SK-N-DZ (cell line): Measurements from ENCODE around the gene HOXA6.
A peak's percentile ranks its signal among the peaks of the same experiment; 100 is the strongest.

ENCODE experiments used
- DNase-seq: peaks from one replicate; pipeline ENCODE4 v3.0.0-alpha.2; 2015; ENCODE audit warnings: low spot score

Gene HOXA6

DNA sequence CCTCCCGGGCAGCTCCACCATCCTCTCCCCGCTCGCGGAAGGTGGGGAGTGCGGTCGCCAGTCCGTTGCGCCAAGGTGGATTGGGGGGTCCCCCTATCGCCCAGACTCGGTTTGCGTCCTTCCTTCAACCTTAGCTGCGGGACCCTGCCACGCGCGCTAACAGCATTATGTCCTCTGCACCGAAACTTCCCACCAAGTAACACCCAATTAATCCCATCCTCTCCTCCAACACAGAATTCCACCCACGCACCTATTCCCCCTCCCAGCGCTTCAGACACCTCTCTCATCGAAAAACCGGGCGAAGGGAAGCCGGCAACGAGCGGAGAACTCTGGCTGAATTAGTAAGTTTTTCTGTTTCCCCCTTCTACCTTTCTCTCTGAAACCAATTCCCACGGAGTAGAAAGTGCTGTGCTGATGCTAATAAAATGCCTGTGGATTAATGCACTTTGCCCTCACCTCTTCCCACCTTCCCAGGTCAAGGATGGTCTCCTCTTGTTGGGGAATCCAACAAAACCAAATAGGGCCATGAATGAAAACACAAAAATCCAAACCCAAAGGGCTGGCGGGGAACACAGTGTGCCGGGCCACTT lies 3.9 kb upstream of the HOXA6 start:
- no peak for DNase-seq

GRCh38 chr7:27150568-27151340 lies 3.2 kb upstream of the HOXA6 start:
- peak; percentile 32 for DNase-seq

- no peak for DNase-seq
These were observed 2.4 kb upstream of the HOXA6 start for GRCh38 chr7:27149842-27150567.

DNA sequence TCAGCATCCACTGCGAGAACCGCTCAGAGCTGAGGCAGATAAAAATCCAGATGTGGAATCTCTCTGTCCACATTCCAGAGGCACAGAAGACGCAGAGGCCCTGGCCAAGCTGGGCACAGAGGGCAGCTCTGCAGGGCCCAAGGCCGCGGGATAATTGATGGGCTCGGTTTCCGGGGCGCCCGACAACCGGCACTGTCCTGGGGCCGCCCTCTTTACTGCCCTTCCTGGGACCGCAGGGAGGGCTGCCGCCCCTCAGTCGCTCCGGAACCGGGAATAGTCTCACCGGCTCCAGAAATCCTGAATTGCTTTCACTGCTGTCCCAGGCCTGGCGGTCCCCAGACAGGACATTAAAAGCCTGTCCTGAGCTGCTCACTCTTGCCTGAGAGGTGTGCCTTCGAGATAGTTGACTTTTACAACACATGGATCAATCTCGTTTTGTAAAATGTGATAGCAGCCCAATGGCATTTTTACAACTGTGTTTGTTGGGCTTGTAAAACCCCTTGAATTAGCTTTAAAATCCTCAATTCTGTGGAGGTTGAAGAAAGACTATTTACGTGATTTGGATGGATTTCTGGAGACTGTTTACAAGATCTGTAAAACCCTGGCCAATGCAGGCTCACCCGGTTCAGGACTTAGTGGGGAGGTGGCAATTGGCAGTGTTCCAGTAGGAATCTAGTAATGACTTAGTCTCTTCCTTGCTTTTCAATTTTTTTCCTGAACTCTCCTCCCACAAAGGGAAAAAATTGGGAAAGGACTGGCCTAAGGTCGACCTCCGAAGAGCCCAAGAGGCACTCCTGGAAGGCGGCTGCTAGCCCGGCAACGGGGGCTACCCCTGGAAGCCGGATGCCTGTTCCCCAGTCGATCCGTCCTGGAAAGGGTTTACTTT lies 1.4 kb upstream of the HOXA6 start:
- no peak for DNase-seq

- no peak for DNase-seq
These were observed 619 bp upstream of the HOXA6 start for GRCh38 chr7:27148031-27148755.

GRCh38 chr7:27146491-27147198 lies 929 bp downstream of the HOXA6 start:
- DNase-seq: no peak

GRCh38 chr7:27145914-27146412 lies 1.6 kb downstream of the HOXA6 start:
- DNase-seq: no peak

GRCh38 chr7:27145165-27145913 lies 2.2 kb downstream of the HOXA6 start:
- no peak for DNase-seq

- no peak for DNase-seq
These were observed 2.8 kb downstream of the HOXA6 start for GRCh38 chr7:27144781-27145164.

DNA sequence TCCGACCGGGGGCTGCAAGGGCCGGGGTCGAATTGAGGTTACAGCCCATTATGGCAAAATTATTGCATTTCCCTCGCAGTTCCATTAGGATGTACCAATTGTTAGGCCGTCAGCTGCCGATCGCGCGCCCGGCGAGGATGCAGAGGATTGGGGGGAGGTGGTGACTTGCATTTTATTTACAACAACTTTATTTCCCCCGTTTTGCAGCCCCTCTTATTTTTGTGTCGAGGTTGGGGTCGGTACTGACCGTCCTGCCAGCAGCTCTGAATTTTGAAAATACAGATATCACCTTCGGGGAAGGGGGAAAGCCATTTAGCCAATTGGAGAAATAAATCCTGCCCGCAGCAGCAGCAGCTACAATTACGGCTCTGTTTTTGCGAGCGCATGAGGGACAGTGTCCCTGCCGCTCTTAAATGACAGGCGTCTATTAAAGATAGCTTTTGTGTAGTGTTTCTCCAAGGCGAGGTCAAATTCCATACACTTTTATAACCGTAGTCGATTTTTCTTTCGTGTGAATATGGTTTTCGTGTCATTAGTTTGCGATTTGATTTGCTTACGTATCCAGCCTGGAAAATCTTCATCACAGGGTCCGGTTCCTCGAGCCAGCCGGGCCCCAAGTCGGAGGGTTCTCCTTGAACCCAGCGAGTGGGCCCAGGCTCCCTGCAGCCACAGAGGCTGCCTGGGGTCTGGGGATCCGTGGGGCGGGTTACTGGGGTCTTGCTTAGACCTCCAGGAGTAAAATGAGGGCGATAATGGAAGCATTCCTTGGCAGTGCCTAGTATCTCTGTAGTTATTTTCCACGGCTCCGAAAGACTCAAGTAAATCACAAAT lies 3.4 kb downstream of the HOXA6 start:
- DNase-seq: no peak

- no peak for DNase-seq
These were observed 4.3 kb downstream of the HOXA6 start, which contains the start of gene HOXA5 for GRCh38 chr7:27143023-27143949. Gene HOXA5, minus strand, starts transcription at chr7:27143681. Its CDS starts 74 bp downstream, at chr7:27143607.

DNA sequence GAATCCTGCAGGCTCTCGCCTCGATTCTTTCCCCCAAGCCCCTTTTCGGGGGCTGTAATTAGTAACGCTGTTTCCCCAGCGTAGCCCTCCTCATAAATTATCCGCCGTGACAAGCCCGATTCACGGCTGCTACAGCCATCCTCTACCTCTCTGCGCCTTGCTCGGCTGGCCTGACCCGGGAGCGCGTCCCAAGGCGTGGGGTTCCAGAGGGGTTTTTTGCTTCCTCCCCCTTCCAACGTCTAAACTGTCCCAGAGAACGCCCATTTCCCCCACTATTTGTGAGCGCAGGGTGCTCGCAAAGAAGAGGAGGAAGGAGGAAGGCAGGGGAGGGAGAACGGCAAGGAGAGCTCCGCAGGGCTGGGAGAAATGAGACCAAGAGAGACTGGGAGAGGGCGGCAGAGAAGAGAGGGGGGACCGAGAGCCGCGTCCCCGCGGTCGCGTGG lies 5.0 kb downstream of the HOXA6 start:
- no peak for DNase-seq

- DNase-seq: no peak
These were observed 5.5 kb downstream of the HOXA6 start for GRCh38 chr7:27141923-27142579.

DNA sequence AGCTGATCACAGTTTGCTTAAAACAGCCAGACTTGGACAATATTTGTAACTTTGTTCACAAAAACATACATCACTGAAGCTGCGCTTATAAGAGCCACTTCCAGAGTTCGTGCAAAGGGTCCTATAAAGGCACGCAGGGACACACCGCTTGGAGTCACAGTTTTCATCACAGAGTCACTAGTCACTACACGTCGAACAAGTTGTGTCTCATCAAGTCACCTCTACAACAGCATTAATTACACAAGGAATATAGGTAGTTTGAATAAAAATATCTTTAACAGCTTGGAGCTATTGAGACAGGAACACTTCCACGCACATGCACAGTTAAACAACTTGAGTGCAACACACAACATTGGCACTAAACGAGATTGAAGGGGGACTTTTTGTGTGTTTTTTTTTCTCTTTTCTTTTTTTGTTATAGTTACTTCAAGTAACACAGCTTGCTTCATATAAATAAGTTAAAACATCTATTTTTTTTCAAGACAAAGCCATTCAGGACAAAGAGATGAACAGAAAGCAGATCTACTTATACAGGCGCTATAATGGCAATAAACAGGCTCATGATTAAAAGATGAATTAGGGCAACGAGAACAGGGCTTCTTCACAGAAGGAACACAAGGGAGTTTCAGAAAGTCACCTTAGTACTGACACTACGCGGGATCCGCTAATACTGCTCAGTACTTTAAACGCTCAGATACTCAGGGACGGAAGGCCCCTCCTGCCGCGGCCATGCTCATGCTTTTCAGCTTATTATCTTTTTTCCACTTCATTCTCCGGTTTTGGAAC lies 6.2 kb downstream of the HOXA6 start:
- no peak for DNase-seq

GRCh38 chr7:27140126-27140857 lies 7.3 kb downstream of the HOXA6 start:
- no peak for DNase-seq
